Adipocyte (in vitro differentiated cells): Measurements from ENCODE around the gene CSGALNACT2.

Experiments
- DNase-seq: peaks from one replicate; pipeline ENCODE4 v3.0.0-alpha.2; 2015; ENCODE audit warnings: low read depth
- H3K27me3 ChIP-seq: replicated peaks from 2 replicates; pipeline ENCODE4 v1.7.0; 2013; ENCODE audit warnings: mild to moderate bottlenecking, low read length, moderate library complexity; ENCODE audit not compliant: control insufficient read depth, insufficient read depth
- H3K36me3 ChIP-seq: 2 replicates; pipeline ENCODE4 v1.7.0; 2013; ENCODE audit warnings: low read length, mild to moderate bottlenecking, moderate library complexity; ENCODE audit not compliant: control insufficient read depth, insufficient read depth, severe bottlenecking
- H3K4me1 ChIP-seq: 2 replicates; pipeline ENCODE4 v1.7.0; 2013; ENCODE audit warnings: mild to moderate bottlenecking, low read length, moderate library complexity; ENCODE audit not compliant: control insufficient read depth, insufficient read depth
- H3K4me3 ChIP-seq: 2 replicates; pipeline ENCODE4 v1.7.0; 2013; ENCODE audit warnings: mild to moderate bottlenecking, low read length, moderate library complexity
- H3K9ac ChIP-seq: 2 replicates; pipeline ENCODE4 v1.7.0; 2013; ENCODE audit warnings: mild to moderate bottlenecking, low read length, moderate library complexity
- H3K9me3 ChIP-seq: 2 replicates; pipeline ENCODE4 v1.7.0; 2013; ENCODE audit warnings: mild to moderate bottlenecking, low read length, moderate library complexity; ENCODE audit not compliant: control insufficient read depth

CSGALNACT2 gene

GRCh38 chr10:43224321-43224720 is 86.1 kb downstream of the CSGALNACT2 start:
- DNase-seq = no peak
- no peaks in the 10 kb centered on the region for H3K4me1 ChIP-seq
- no peaks in the 10 kb centered on the region for H3K36me3 ChIP-seq
- no peak overlapping the region for H3K9ac ChIP-seq
- H3K27me3 ChIP-seq = peaks cover 74% of the 10 kb centered on the region
- H3K4me3 ChIP-seq = no peak overlapping the region
- no peaks in the 10 kb centered on the region for H3K9me3 ChIP-seq

- Histone ChIP-seq H3K4me1 (no peaks in the 10 kb centered on the region), H3K36me3 (no peaks in the 10 kb centered on the region), H3K27me3 (peaks cover 70% of the 10 kb centered on the region), H3K9ac (no peak overlapping the region), H3K9me3 (no peaks in the 10 kb centered on the region), H3K4me3 (no peak overlapping the region)
- DNase-seq = no peak
Observed at GRCh38 chr10:43225004-43225786, 87.0 kb downstream of the CSGALNACT2 start.

- DNase-seq = no peak
- H3K27me3 ChIP-seq = peaks cover 71% of the 10 kb centered on the region
- H3K9ac ChIP-seq = no peak overlapping the region
- H3K4me3 ChIP-seq = no peak overlapping the region
- no peaks in the 10 kb centered on the region for H3K9me3 ChIP-seq
- H3K4me1 ChIP-seq = no peaks in the 10 kb centered on the region
- H3K36me3 ChIP-seq = no peaks in the 10 kb centered on the region
Observed at GRCh38 chr10:43225787-43226153, 87.5 kb downstream of the CSGALNACT2 start.

GRCh38 chr10:43226441-43226840 is 88.2 kb downstream of the CSGALNACT2 start:
- DNase-seq = no peak
- Histone ChIP-seq H3K36me3 (no peaks in the 10 kb centered on the region), H3K27me3 (peaks cover 71% of the 10 kb centered on the region), H3K9ac (no peak overlapping the region), H3K4me3 (no peak overlapping the region), H3K4me1 (no peaks in the 10 kb centered on the region), H3K9me3 (no peaks in the 10 kb centered on the region)

- H3K27me3 ChIP-seq = peaks cover 71% of the 10 kb centered on the region
- H3K9me3 ChIP-seq = no peaks in the 10 kb centered on the region
- H3K4me3 ChIP-seq = no peak overlapping the region
- no peaks in the 10 kb centered on the region for H3K36me3 ChIP-seq
- no peak overlapping the region for H3K9ac ChIP-seq
- H3K4me1 ChIP-seq = no peaks in the 10 kb centered on the region
- no peak for DNase-seq
Observed at GRCh38 chr10:43226851-43227845, 88.9 kb downstream of the CSGALNACT2 start.

GRCh38 chr10:43227911-43228782 is 89.9 kb downstream of the CSGALNACT2 start:
- no peak for DNase-seq
- H3K4me3 ChIP-seq = no peak overlapping the region
- no peaks in the 10 kb centered on the region for H3K36me3 ChIP-seq
- peaks cover 67% of the 10 kb centered on the region for H3K27me3 ChIP-seq
- no peak overlapping the region for H3K9ac ChIP-seq
- H3K9me3 ChIP-seq = no peaks in the 10 kb centered on the region
- no peaks in the 10 kb centered on the region for H3K4me1 ChIP-seq

GRCh38 chr10:43228783-43229207 is 90.5 kb downstream of the CSGALNACT2 start:
- peaks cover 67% of the 10 kb centered on the region for H3K27me3 ChIP-seq
- H3K9me3 ChIP-seq = no peaks in the 10 kb centered on the region
- no peak overlapping the region for H3K4me3 ChIP-seq
- no peak for DNase-seq
- H3K9ac ChIP-seq = no peak overlapping the region
- H3K36me3 ChIP-seq = no peaks in the 10 kb centered on the region
- no peaks in the 10 kb centered on the region for H3K4me1 ChIP-seq

GRCh38 chr10:43229208-43230061 is 91.2 kb downstream of the CSGALNACT2 start:
- H3K36me3 ChIP-seq = no peaks in the 10 kb centered on the region
- no peak overlapping the region for H3K9ac ChIP-seq
- peak; percentile 20 for DNase-seq
- peaks cover 67% of the 10 kb centered on the region for H3K27me3 ChIP-seq
- H3K9me3 ChIP-seq = no peaks in the 10 kb centered on the region
- no peaks in the 10 kb centered on the region for H3K4me1 ChIP-seq
- H3K4me3 ChIP-seq = no peak overlapping the region

GRCh38 chr10:43230101-43230908 is 92.1 kb downstream of the CSGALNACT2 start:
- Histone ChIP-seq H3K4me3 (no peak overlapping the region), H3K9me3 (no peaks in the 10 kb centered on the region), H3K4me1 (no peaks in the 10 kb centered on the region), H3K36me3 (no peaks in the 10 kb centered on the region), H3K9ac (no peak overlapping the region), H3K27me3 (peaks cover 62% of the 10 kb centered on the region)
- no peak for DNase-seq
